Lung (tissue), 12 donors: ENCODE data around the gene NEDD9. TPM values are rescaled to one million over a fixed set of nuclear protein-coding genes. Genes with fewer than 3 reads are reported as not detected.

Experiments
- ATAC-seq: fragments of 200-7000 bp; cut with Tn5 transposase; one replicate; pipeline ENCODE4 v1.9.1; 2020; ENCODE audit warnings: moderate number of reproducible peaks; ENCODE audit not compliant: insufficient read depth, low FRiP score
- DNase-seq, 3 donors: peaks; one replicate each; pipeline ENCODE4 v3.0.0-alpha.2; 2013 to 2017
- H3K27ac ChIP-seq, 2 donors: one replicate each; pipeline ENCODE4 v1.5.1; 2013; ENCODE audit warnings: mild to moderate bottlenecking in 2 of 2, moderate library complexity in 2 of 2, control low read depth in 1 of 2, inconsistent platforms in 1 of 2, low read depth in 1 of 2, low read length in 1 of 2
- H3K27me3 ChIP-seq, 3 donors: one replicate each; pipeline ENCODE4 v1.5.1; 2013; ENCODE audit warnings: low read length in 2 of 3; ENCODE audit not compliant: control insufficient read depth in 3 of 3, insufficient read depth in 3 of 3
- H3K36me3 ChIP-seq, 4 donors: one replicate each; pipeline ENCODE4 v1.5.1; 2013; ENCODE audit warnings: low read length in 4 of 4, mild to moderate bottlenecking in 1 of 4, moderate library complexity in 1 of 4; ENCODE audit not compliant: control insufficient read depth in 4 of 4, insufficient read depth in 4 of 4
- H3K4me1 ChIP-seq, 5 donors: one replicate each; pipeline ENCODE4 v1.5.1; 2013; ENCODE audit warnings: low read length in 5 of 5, mild to moderate bottlenecking in 2 of 5, moderate library complexity in 1 of 5; ENCODE audit not compliant: control insufficient read depth in 5 of 5, insufficient read depth in 5 of 5
- H3K4me3 ChIP-seq: one replicate; pipeline ENCODE4 v1.5.1; 2013; ENCODE audit warnings: mild to moderate bottlenecking, control low read depth, moderate library complexity
- H3K9ac ChIP-seq, 2 donors: one replicate each; pipeline ENCODE4 v1.5.1; 2013; ENCODE audit warnings: low read length in 2 of 2, control low read depth in 1 of 2; ENCODE audit not compliant: insufficient read depth in 1 of 2
- H3K9me3 ChIP-seq, 4 donors: one replicate each; pipeline ENCODE4 v1.5.1; 2013; ENCODE audit warnings: low read length in 3 of 4, mild to moderate bottlenecking in 1 of 4, moderate library complexity in 1 of 4; ENCODE audit not compliant: control insufficient read depth in 4 of 4, insufficient read depth in 3 of 4
- WGBS, 2 donors: extraction: QIAGEN DNeasy Blood & Tissue Kit; methylation state at CpG; one replicate each; pipeline ENCODE4 v1.1.7; 2013; 5-methylcytosine and 5-hydroxymethylcytosine counted together
- polyA plus RNA-seq, 2 donors: library from polyadenylated mRNA; stranded (reverse); fragments of 200-250 nt; gene quantifications; one replicate each; pipeline ENCODE4 v1.2.1, GENCODE V29; 2013
- total RNA-seq, 2 donors: library from RNA; depleted of rRNA in 1 of 2; stranded (reverse); fragments of >200 nt in 1 of 2; gene quantifications; one replicate each; pipeline ENCODE4 v1.2.1, GENCODE V29; 2014 to 2021
- TF ChIP-seq, protein P1 (sequence below): IDR thresholded peaks from 2 replicates; pipeline ENCODE4 v1.5.1; 2012; ENCODE audit warnings: mild to moderate bottlenecking; ENCODE audit errors: control extremely low read depth, extremely low read depth
- donor health status: control.
- donor health status: control.
- donor health status: Bipolar disorder and iron deficiency.
- donor health status: healthy.
- donor health status: DM: yes; HTN: yes; CAD: no.

NEDD9 gene
- total and polyA plus RNA-seq, 4 donors = 28.2 to 158 (median 125) TPM

GRCh38 chr6:11204005-11204399 lies 28.5 kb downstream of the NEDD9 start:
- H3K27me3 ChIP-seq = no peaks in the 10 kb centered on the region
- H3K9ac ChIP-seq = no peak overlapping the region
- TF ChIP-seq, protein P1, sequence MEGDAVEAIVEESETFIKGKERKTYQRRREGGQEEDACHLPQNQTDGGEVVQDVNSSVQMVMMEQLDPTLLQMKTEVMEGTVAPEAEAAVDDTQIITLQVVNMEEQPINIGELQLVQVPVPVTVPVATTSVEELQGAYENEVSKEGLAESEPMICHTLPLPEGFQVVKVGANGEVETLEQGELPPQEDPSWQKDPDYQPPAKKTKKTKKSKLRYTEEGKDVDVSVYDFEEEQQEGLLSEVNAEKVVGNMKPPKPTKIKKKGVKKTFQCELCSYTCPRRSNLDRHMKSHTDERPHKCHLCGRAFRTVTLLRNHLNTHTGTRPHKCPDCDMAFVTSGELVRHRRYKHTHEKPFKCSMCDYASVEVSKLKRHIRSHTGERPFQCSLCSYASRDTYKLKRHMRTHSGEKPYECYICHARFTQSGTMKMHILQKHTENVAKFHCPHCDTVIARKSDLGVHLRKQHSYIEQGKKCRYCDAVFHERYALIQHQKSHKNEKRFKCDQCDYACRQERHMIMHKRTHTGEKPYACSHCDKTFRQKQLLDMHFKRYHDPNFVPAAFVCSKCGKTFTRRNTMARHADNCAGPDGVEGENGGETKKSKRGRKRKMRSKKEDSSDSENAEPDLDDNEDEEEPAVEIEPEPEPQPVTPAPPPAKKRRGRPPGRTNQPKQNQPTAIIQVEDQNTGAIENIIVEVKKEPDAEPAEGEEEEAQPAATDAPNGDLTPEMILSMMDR = no peak
- DNase-seq (no peak), ATAC-seq (no peak)
- peaks cover 12 to 45% (median 21%) of the 10 kb centered on the region in 5 donors for H3K4me1 ChIP-seq
- WGBS, 2 donors = 89 to 96% methylated on average over 4 of the region's 4 CpGs
- peaks cover 0 to 14% (median 2%) of the 10 kb centered on the region in 4 donors for H3K36me3 ChIP-seq
- no peak overlapping the region for H3K4me3 ChIP-seq
- H3K27ac ChIP-seq = no peak overlapping the region
- no peaks in the 10 kb centered on the region for H3K9me3 ChIP-seq

- H3K4me3 ChIP-seq = no peak overlapping the region
- WGBS, 2 donors = 85 to 90% methylated on average over 6 of the region's 6 CpGs
These were observed 29.0 kb downstream of the NEDD9 start for GRCh38 chr6:11203306-11204004.

DNA sequence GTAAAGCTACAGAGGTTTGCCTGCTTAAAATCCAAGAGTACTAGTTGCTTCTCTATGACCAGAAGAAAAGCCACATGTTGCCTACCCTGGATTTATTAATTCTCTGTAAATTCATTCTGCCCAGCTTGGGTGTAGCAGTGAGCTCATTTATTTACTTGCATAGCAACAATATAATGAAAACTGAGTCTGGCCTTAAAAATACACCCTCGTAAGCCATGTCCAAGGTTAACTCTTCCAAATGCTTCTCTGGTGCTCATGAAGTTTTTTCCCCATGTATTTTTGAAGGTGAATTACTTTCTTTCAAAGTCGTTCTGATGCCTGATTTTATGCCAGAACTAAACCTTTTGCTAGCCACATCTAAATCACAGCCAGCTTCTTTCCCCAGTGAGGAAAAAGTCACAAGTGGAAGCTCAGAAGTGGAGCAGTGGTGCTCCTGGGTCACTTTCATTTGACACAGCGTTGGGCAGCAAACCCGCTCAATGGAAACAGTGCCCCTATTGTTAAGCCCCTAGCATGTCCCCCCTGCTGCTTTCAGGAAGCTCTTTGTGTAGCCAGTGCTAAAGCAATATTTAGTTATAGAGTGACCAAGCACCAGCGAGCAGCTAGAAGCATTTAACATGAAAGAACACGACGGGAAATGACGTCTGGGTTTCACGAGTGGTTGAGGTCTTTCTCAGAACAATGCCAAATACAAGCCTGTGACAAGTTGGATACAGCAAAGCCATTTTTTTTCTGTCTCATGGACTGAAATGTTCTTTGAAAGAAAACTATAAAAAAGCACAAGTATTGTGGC lies 29.8 kb downstream of the NEDD9 start:
- DNase-seq = peak; percentile 73 to 86 (median 76)
- peaks cover 17 to 46% (median 21%) of the 10 kb centered on the region in 5 donors for H3K4me1 ChIP-seq
- peaks cover 0 to 12% (median 3%) of the 10 kb centered on the region in 4 donors for H3K36me3 ChIP-seq
- no peak for ATAC-seq
- no peak overlapping the region for H3K4me3 ChIP-seq
- H3K9ac ChIP-seq = no peak overlapping the region
- 53 to 78% methylated on average over 9 of the region's 9 CpGs for WGBS, 2 donors
- H3K27me3 ChIP-seq = no peaks in the 10 kb centered on the region
- peak overlapping the region in 1 of 2 donors; percentile 72 for H3K27ac ChIP-seq
- H3K9me3 ChIP-seq = no peaks in the 10 kb centered on the region
- TF ChIP-seq, protein P1 = no peak

More at GRCh38 chr6:11203306-11204004, 29.0 kb downstream of the NEDD9 start:
- peaks cover 12 to 45% (median 21%) of the 10 kb centered on the region in 5 donors for H3K4me1 ChIP-seq
- peak overlapping the region in 1 of 2 donors; percentile 58 for H3K27ac ChIP-seq
- H3K27me3 ChIP-seq = no peaks in the 10 kb centered on the region
- H3K9me3 ChIP-seq = no peaks in the 10 kb centered on the region
- no peak overlapping the region for H3K9ac ChIP-seq
- peaks cover 0 to 13% (median 2%) of the 10 kb centered on the region in 4 donors for H3K36me3 ChIP-seq
- TF ChIP-seq, protein P1 = no peak
- ATAC-seq = no peak
- DNase-seq = no peak
